Neural cell (in vitro differentiated cells): ENCODE results near the gene DSCAML1.

Experiments used
- EZH2 ChIP-seq: fragments of 200-600, 300-800 bp; shearing (Covaris generic), sonication (generic); IDR thresholded peaks from 2 replicates; pipeline ENCODE4 v1.6.1; 2014; ENCODE audit warnings: antibody characterized with exemption, low read length, borderline replicate concordance, mild to moderate bottlenecking; ENCODE audit not compliant: insufficient read depth, poor library complexity, severe bottlenecking
- RAD21 ChIP-seq: fragments of 450-650 bp; conservative IDR thresholded peaks from 2 replicates; pipeline ENCODE4 v1.6.1; 2014; ENCODE audit warnings: antibody characterized with exemption, mild to moderate bottlenecking, moderate library complexity
- TF ChIP-seq, protein P1 (sequence below): fragments of 450-650 bp; IDR thresholded peaks from 2 replicates; pipeline ENCODE4 v1.5.1; 2014; ENCODE audit warnings: antibody characterized with exemption, mild to moderate bottlenecking, moderate library complexity; ENCODE audit not compliant: poor library complexity, severe bottlenecking

DNA sequence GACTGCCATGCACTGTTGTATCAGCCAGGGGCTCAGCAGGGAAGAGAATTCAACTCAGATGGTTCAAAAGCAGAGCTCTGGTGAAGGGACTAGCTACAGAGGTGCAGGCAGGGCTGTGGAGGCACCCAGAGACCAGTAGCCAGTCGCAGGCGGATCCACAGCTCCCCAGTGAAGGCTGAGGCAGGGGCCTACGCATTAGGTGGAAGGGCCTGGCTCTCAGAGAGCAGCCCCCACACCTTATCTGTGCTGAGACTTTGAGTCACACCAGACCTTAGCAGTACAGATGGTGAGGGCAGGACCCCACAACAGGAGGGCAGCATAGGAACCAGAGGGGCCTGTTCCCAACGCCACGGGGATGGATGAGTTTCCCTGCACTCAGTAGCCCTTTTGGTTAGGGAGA lies 189.6 kb downstream of the DSCAML1 start:
- TF ChIP-seq, protein P1, sequence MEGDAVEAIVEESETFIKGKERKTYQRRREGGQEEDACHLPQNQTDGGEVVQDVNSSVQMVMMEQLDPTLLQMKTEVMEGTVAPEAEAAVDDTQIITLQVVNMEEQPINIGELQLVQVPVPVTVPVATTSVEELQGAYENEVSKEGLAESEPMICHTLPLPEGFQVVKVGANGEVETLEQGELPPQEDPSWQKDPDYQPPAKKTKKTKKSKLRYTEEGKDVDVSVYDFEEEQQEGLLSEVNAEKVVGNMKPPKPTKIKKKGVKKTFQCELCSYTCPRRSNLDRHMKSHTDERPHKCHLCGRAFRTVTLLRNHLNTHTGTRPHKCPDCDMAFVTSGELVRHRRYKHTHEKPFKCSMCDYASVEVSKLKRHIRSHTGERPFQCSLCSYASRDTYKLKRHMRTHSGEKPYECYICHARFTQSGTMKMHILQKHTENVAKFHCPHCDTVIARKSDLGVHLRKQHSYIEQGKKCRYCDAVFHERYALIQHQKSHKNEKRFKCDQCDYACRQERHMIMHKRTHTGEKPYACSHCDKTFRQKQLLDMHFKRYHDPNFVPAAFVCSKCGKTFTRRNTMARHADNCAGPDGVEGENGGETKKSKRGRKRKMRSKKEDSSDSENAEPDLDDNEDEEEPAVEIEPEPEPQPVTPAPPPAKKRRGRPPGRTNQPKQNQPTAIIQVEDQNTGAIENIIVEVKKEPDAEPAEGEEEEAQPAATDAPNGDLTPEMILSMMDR, result no peak
- TF ChIP-seq EZH2 (no peak), RAD21 (no peak)
